ENCODE results near the gene PAX5.

DNA sequence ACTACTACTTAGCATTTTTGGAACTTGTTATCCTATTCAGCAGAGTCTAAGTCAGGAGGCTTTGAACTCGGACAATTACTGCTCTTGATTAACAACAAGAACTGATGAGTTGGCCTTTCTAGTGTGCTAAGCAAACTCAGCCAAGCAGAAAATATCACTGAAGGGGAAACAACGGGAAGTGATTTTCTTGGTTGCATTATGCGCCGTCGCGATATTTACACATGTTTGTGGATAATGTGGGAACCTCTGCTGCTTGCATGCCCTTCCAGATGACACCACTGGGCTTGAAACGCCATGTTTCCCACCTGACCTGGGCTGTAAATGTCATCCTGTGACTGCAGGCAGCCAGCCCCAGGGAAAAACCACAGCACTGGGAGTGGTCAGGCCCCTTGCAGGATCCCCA, 205.5 kb downstream of the PAX5 start:
- TF ChIP-seq CTCF (conservative IDR thresholded peaks at IDR 0.05) (no peak), ZFX (IDR thresholded peaks at IDR 0.05) (no peak)
